NCI-H774 (cell line): ENCODE measurements around the gene SLC25A13.

Experiments
- DNase-seq: peaks from one replicate; lab custom pipeline; 2025; lab: John Stamatoyannopoulos, UW

Gene SLC25A13

DNA sequence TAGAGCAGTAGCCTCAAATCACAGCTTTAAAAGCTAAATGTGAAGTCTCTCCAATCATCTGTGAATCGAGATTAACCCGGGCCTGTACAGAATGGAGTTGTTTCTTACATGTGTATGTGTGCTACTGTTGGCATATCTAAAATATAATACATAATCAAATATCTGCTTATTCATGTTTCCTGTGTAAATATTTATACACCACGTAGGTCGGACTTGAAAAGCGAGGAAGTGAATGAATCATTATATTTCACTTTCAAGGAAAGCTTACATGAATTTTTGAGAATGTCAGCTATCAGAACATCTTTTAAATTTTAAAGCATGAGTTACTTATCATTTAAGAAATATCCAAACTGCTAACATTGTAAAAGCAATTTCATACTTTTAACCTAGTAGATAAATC, 233.3 kb downstream of the SLC25A13 start:
- no peak for DNase-seq

- DNase-seq: no peak
These were observed 235.9 kb downstream of the SLC25A13 start for GRCh38 chr7:96085953-96086352.

GRCh38 chr7:96084881-96085553, 236.9 kb downstream of the SLC25A13 start:
- peak; percentile 70 for DNase-seq

DNA sequence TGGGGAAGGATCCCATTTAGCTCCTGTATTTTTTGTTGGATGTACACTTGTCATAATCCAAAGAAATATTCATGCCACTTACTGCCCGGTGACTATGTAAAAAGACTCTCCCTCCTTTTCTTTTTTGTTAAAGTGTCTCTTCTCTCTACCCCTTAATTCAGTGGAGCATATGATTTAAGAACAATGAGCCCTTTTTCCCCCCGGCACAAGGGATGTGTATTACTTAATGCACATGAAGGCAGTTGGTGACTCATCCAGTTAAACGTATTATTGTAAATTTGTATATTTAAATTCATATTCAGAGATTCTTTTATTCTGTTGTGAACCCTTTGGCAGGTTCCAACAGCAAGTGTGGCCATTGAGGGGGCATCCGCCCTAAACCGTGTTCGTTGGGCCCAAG, 241.9 kb downstream of the SLC25A13 start:
- DNase-seq: no peak

GRCh38 chr7:96076350-96076707, 245.6 kb downstream of the SLC25A13 start:
- DNase-seq: no peak

DNA sequence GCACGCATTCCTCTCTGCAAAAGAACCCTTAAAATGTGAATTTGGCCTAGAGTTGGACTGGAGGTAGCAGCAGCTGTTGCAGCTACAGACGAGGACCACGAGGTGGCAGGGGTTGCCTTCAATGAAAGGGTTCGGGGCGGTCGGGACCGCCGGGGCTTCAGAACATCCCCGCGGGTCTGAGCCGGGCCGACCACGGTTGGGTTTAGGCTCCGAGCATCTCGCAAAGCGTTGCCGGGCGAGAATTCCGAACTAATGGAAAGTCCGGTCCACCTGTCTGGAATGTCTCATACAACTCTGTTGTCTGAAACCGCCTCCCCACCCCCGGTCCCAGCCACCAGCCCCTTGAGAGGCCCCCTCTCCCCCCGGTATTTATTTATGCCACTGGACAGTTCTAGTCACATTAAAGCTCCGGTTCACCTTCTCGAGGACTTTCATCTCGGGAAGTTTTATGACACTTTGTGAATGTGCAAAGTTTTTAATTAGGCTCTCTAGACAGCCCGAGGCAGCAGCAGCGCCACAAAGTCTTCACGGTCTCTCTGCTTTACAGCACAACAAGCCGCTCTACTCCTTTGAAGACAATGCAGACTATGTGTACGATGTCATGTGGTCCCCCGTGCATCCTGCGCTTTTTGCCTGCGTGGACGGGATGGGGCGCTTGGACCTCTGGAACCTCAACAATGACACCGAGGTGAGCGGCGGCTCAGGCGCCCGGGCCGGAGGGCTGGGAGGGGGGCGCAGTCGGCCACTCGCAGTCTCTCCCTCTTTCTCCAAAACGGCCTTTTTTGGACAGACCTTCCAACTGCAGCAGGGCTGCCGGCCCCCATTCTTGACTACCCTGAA, 246.2 kb downstream of the SLC25A13 start:
- DNase-seq: peak; percentile 76

DNA sequence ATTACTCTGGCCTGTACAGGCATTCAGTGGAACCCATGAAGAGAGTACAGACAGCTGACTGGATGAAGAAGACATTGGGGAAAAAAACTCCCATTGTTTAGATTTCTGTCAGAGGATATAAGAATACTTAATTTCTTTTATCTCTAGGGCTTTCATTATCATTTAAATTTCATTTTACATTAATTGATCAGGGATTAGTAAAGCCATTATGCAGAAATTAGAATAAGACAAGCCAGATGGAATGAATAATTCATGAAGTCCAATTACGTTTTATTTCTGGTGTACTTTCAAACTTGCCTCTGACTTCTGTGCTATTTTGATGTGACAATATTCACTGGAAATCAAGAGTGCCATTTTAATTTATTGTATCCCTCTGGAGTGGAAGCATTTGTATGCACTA, 247.0 kb downstream of the SLC25A13 start:
- no peak for DNase-seq
